GM23338 (cell line): ENCODE results near the gene PMAIP1.

ENCODE experiments used
- CREB1 ChIP-seq: fragments of 250-450 bp; sonication (Bioruptor Pico); IDR thresholded peaks from 2 replicates; pipeline ENCODE4 v1.5.0; 2020; ENCODE audit warnings: low read depth, mild to moderate bottlenecking, moderate library complexity
- EZH2 ChIP-seq: fragments of 200-600 bp; sonication (generic); IDR thresholded peaks from one replicate; pipeline ENCODE4 v1.8.0; 2017; ENCODE audit warnings: antibody characterized with exemption, mild to moderate bottlenecking, low read depth; ENCODE audit not compliant: unreplicated experiment
- EZH2phosphoT487 ChIP-seq: fragments of 200-600 bp; sonication (generic); IDR thresholded peaks from one replicate; pipeline ENCODE4 v1.8.1; 2018; ENCODE audit warnings: antibody characterized with exemption; ENCODE audit not compliant: unreplicated experiment
- JUNB ChIP-seq: IDR thresholded peaks from one replicate; pipeline ENCODE4 v1.6.1; 2016; ENCODE audit warnings: antibody characterized with exemption; ENCODE audit not compliant: unreplicated experiment
- POLR2AphosphoS5 ChIP-seq: IDR thresholded peaks from 2 replicates; pipeline ENCODE4 v1.6.1; 2016; ENCODE audit warnings: antibody characterized with exemption, low read depth
- STAT1 ChIP-seq: IDR thresholded peaks from one replicate; pipeline ENCODE4 v1.6.1; 2016; ENCODE audit warnings: antibody characterized with exemption; ENCODE audit not compliant: unreplicated experiment
- ZNF114 ChIP-seq: fragments of 250-450 bp; sonication (Bioruptor Pico); IDR thresholded peaks from 2 replicates; pipeline ENCODE4 v1.5.0; 2020; ENCODE audit warnings: mild to moderate bottlenecking, moderate library complexity
- TF ChIP-seq, protein P1 (sequence below), 2 experiments: fragments of 200-600 bp in 1 of 2; sonication (generic) in 1 of 2; conservative IDR thresholded peaks; 2 replicates each; pipeline versions ENCODE4 v1.5.1 to v1.6.1; 2016 to 2017; ENCODE audit warnings: antibody characterized with exemption in 2 of 2, low read depth in 2 of 2, mild to moderate bottlenecking in 2 of 2, moderate library complexity in 1 of 2
- TF ChIP-seq, protein P2 (sequence below): IDR thresholded peaks from one replicate; pipeline ENCODE4 v1.6.1; 2018; ENCODE audit warnings: antibody characterized with exemption; ENCODE audit not compliant: unreplicated experiment

DNA sequence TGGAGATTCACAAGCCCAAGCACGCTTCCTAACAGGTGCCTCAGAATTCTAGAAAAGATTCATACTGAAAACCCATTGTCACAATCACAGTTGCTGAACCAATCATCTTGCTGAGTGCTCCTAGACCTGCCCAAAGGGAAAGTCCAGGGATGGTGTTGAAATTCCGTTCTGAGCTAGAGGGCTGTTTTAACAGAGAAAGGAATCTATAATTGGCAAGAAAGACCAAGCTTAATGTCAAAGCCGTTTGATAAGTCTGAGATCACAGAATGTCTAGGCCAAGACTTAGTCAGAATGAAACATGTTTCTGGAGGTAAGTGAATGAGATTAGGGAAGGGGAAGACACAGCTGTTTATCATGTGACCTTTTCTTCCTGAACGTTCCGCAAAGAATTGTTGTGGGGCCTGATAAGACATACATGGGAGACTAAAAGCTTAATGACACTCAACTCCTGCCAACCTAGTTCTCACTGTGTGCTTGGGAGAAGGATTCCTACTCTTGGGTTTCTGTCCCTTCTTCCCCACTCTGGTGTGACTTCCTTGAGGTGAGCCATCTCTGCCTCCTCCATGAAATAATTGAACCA, 27.5 kb downstream of the PMAIP1 start:
- TF ChIP-seq, protein P1, sequence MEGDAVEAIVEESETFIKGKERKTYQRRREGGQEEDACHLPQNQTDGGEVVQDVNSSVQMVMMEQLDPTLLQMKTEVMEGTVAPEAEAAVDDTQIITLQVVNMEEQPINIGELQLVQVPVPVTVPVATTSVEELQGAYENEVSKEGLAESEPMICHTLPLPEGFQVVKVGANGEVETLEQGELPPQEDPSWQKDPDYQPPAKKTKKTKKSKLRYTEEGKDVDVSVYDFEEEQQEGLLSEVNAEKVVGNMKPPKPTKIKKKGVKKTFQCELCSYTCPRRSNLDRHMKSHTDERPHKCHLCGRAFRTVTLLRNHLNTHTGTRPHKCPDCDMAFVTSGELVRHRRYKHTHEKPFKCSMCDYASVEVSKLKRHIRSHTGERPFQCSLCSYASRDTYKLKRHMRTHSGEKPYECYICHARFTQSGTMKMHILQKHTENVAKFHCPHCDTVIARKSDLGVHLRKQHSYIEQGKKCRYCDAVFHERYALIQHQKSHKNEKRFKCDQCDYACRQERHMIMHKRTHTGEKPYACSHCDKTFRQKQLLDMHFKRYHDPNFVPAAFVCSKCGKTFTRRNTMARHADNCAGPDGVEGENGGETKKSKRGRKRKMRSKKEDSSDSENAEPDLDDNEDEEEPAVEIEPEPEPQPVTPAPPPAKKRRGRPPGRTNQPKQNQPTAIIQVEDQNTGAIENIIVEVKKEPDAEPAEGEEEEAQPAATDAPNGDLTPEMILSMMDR (conservative IDR thresholded peaks at IDR 0.05; ENCODE audit: low read depth in 2 of 2): no peak
- TF ChIP-seq JUNB (no peak), EZH2 (no peak), POLR2AphosphoS5 (no peak), EZH2phosphoT487 (no peak), CREB1 (CRISPR knock-in tag) (no peak), ZNF114 (no peak), STAT1 (no peak)
- TF ChIP-seq, protein P2, sequence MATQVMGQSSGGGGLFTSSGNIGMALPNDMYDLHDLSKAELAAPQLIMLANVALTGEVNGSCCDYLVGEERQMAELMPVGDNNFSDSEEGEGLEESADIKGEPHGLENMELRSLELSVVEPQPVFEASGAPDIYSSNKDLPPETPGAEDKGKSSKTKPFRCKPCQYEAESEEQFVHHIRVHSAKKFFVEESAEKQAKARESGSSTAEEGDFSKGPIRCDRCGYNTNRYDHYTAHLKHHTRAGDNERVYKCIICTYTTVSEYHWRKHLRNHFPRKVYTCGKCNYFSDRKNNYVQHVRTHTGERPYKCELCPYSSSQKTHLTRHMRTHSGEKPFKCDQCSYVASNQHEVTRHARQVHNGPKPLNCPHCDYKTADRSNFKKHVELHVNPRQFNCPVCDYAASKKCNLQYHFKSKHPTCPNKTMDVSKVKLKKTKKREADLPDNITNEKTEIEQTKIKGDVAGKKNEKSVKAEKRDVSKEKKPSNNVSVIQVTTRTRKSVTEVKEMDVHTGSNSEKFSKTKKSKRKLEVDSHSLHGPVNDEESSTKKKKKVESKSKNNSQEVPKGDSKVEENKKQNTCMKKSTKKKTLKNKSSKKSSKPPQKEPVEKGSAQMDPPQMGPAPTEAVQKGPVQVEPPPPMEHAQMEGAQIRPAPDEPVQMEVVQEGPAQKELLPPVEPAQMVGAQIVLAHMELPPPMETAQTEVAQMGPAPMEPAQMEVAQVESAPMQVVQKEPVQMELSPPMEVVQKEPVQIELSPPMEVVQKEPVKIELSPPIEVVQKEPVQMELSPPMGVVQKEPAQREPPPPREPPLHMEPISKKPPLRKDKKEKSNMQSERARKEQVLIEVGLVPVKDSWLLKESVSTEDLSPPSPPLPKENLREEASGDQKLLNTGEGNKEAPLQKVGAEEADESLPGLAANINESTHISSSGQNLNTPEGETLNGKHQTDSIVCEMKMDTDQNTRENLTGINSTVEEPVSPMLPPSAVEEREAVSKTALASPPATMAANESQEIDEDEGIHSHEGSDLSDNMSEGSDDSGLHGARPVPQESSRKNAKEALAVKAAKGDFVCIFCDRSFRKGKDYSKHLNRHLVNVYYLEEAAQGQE: no peak
